Measurements from ENCODE around the gene CARD19. TPM values are rescaled to one million over a fixed set of nuclear protein-coding genes. Genes with fewer than 3 reads are reported as not detected.

CARD19 gene
- total RNA-seq, 4 donors from 2014 or later = 54.0 to 83.6 (median 78.1) TPM

GRCh38 chr9:93154293-93154903 lies 58.4 kb downstream of the CARD19 start:
- H3K36me3 ChIP-seq = no peaks in the 10 kb centered on the region
- intact Hi-C loops (cut with DNase I) = no loop called here
- H3K4me1 ChIP-seq = peaks cover 0 to 2% (median 0%) of the 10 kb centered on the region in 4 donors
- H3K4me3 ChIP-seq = no peak overlapping the region
- H3K9me3 ChIP-seq = no peaks in the 10 kb centered on the region
- DNase-seq (ENCODE audit: extremely low spot score) = no peak
- TF ChIP-seq CTCF (IDR thresholded peaks at IDR 0.05) (peak; percentile 34 to 63 (median 36)), EP300 (IDR thresholded peaks at IDR 0.05) (no peak)
- no peak overlapping the region for H3K27ac ChIP-seq (replicated peaks in 1 of 4)
- WGBS = 77% methylated on average over 10 of the region's 14 CpGs
- no peaks in the 10 kb centered on the region for H3K27me3 ChIP-seq

GRCh38 chr9:93155716-93156474 lies 59.9 kb downstream of the CARD19 start:
- H3K27ac ChIP-seq (replicated peaks in 1 of 4) = no peak overlapping the region
- H3K4me1 ChIP-seq = peaks cover 8 to 15% (median 12%) of the 10 kb centered on the region in 4 donors
- TF ChIP-seq POLR2AphosphoS5 (IDR thresholded peaks at IDR 0.05) = no peak
- TF ChIP-seq CTCF (IDR thresholded peaks at IDR 0.05) = no peak
- TF ChIP-seq POLR2A (IDR thresholded peaks at IDR 0.05; ENCODE audit: low read depth) = no peak
- no peak for TF ChIP-seq EP300 (IDR thresholded peaks at IDR 0.05)
- 88% methylated on average over 16 of the region's 16 CpGs for WGBS
- H3K27me3 ChIP-seq = no peaks in the 10 kb centered on the region
- no peak for DNase-seq (ENCODE audit: extremely low spot score)
- no peak overlapping the region for H3K4me3 ChIP-seq
- H3K9me3 ChIP-seq = no peaks in the 10 kb centered on the region
- intact Hi-C loops (cut with DNase I) = no loop called here
- no peaks in the 10 kb centered on the region for H3K36me3 ChIP-seq

GRCh38 chr9:93156475-93157008 lies 60.5 kb downstream of the CARD19 start:
- peaks cover 11 to 22% (median 18%) of the 10 kb centered on the region in 4 donors for H3K4me1 ChIP-seq
- H3K27me3 ChIP-seq = no peaks in the 10 kb centered on the region
- H3K27ac ChIP-seq (replicated peaks in 1 of 4) = no peak overlapping the region
- WGBS = 94% methylated on average over 7 of the region's 11 CpGs
- no peak for DNase-seq (ENCODE audit: extremely low spot score)
- TF ChIP-seq POLR2A (IDR thresholded peaks at IDR 0.05; ENCODE audit: low read depth) = no peak
- TF ChIP-seq POLR2AphosphoS5 (IDR thresholded peaks at IDR 0.05) = no peak
- TF ChIP-seq EP300 (IDR thresholded peaks at IDR 0.05) = no peak
- no peak for TF ChIP-seq CTCF (IDR thresholded peaks at IDR 0.05)
- no peaks in the 10 kb centered on the region for H3K36me3 ChIP-seq
- no peaks in the 10 kb centered on the region for H3K9me3 ChIP-seq
- H3K4me3 ChIP-seq = no peak overlapping the region
- intact Hi-C loops (cut with DNase I) = no loop called here

- Histone ChIP-seq H3K4me3 (no peak overlapping the region), H3K4me1 (peaks cover 18 to 33% (median 29%) of the 10 kb centered on the region in 4 donors), H3K9me3 (no peaks in the 10 kb centered on the region), H3K27ac (replicated peaks in 1 of 4) (no peak overlapping the region), H3K27me3 (no peaks in the 10 kb centered on the region), H3K36me3 (no peaks in the 10 kb centered on the region)
- no peak for DNase-seq (ENCODE audit: extremely low spot score)
- WGBS = 20% methylated on average over 19 of the region's 19 CpGs
- intact Hi-C loops (cut with DNase I) = loop anchor here (2.0 to 10.0 kb wide), 2 partner anchors 143 to 415 kb away; partner anchors contain the start of gene PHF2
- TF ChIP-seq POLR2AphosphoS5 (IDR thresholded peaks at IDR 0.05) = peak in 1 of 2 donors; percentile 69
- TF ChIP-seq EP300 (IDR thresholded peaks at IDR 0.05) = no peak
- no peak for TF ChIP-seq POLR2A (IDR thresholded peaks at IDR 0.05; ENCODE audit: low read depth)
- peak; percentile 98 to 99 (median 98) for TF ChIP-seq CTCF (IDR thresholded peaks at IDR 0.05)
These were observed 63.8 kb downstream of the CARD19 start for GRCh38 chr9:93159601-93160471.

All from esophagus muscularis mucosa (tissue), 4 donors.